Fibroblast of skin of left quadriceps (primary cell): ENCODE results near the gene OVCA2.
"Not testable (repeated sequence)": the region's sequence is repeated elsewhere in the genome, so short reads cannot be mapped to it uniquely, and the experiment has no call there.

Experiments
- DNase-seq, 2 experiments: peaks; one replicate each; pipeline ENCODE4 v3.0.0-alpha.2; 2013; ENCODE audit warnings: low read depth in 2 of 2

The OVCA2 gene

DNA sequence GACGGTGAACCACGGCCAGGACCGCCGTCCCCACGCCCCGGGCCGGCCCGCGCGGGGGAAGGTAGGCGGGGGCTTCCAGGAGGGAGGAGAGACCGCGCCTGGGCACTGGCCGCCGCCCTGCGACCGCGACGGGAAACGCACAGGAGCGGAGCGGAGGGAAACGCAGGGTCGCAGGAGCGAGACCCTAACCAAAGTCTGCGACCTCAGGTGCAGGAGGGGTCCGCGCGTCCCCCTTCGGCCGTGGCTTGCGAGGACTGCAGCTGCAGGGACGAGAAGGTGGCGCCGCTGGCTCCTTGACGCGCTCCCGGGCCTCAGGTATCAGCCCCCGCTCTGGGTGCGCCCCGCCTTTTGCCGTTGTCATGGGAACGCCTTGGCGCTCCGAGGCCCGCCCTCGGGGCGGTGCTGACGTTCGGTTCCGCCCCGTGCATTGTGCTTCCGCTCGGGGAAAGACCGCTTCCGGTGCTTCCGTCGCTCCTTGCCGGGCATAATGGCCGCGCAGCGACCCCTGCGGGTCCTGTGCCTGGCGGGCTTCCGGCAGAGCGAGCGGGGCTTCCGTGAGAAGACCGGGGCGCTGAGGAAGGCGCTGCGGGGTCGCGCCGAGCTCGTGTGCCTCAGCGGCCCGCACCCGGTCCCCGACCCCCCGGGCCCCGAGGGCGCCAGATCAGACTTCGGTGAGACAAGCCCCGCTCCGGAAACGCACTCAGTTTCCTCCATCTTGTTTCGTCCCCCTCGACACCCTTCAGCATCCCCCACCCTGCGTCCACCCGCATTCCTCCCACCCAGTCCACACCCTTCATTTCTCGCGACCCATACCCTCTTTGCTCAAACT lies at the start of gene OVCA2:
OVCA2 (plus strand) TSS at position 462 of the 829 bp plus-strand sequence; CDS start at position 488, 26 bp downstream.
- DNase-seq, result peak; percentile 85 to 88

- DNase-seq, result no peak
These were observed 49.3 kb upstream of the OVCA2 start for GRCh38 chr17:1992541-1992940.

DNA sequence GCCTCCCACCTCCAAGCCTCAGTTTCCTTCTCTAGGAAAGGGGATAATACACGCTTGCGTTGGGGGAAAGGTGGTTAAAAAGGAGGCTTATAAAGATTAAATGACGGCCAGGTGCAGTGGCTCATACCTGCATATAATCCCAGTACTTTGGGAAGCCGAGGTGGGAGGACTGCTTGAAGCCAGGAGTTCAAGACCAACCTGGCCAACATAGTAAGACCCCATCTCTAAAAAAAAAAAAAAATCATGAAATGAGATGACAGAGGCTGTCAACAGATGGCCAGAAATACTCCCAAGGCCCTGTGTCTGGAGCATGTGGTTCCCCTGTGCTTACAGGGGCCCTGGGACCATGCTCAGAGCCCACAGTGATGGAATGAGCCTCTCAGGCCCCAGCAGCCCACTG lies 47.1 kb upstream of the OVCA2 start:
- DNase-seq, result no peak

GRCh38 chr17:1995321-1995892 lies 46.4 kb upstream of the OVCA2 start:
- no peak for DNase-seq

DNA sequence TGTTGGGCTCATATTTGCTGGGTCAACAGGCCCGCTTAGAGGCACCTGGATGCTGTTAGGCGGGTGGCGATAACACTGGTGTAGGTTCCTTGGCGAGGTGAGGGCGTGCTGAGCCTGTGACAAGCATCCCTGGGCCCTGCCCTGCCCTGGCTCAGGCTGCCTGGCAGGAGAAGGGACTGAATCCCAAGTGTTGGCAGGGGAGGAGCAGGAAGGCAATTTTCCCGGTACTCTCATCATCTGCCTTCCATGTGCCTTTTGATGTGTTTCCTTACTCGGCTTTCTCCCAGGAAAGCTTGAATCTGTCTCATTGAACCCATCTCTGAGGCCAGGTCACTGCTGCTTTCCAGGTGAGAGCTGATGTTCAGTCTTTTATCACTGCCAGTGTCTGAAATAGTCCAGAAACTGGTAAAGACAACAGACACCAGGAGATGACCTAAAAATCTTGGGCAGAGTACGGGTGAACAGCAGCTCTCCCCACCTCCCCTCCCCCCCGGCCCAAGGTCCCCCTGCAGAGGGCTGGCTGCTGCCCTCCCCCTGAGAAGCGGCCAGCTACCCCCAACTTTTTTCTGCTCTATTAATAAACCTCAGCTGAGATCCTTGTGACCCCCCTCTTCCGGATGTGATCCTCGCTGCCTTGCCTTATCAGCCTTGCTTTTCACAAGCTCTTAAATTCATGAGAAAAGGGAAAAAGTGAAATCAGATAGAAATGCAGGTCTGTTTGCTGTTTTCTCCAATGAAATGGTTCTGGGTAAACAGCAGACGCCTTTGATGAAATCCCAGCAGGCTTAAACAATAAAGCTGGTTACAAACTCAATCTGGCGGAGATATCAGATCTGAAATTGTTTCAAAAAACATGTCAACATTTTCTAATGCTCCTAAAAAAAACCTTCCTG lies 45.7 kb upstream of the OVCA2 start:
- DNase-seq, result no peak

DNA sequence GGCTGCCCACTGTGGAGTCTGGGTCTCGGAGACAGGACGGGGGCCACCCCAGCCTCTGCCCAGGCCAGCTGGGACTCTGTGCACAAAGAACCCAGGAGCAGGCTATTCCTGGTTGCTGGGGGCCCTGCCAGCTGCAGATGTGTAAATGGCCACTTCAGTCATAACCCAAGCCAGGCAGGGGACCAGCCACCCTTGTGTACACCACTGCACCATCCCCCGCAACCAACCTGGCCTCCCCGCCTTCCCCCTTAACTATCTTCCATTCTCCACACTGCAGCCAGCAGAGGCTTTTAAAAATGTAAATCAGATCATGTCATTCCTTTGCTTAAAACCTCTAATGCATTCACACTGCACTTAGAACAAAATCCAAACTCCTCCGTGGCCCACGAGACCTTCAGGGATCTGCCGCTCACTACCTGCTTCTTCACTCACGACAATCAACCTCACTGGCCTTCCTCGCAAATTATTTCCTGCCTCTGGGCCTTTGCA lies 45.0 kb upstream of the OVCA2 start:
- DNase-seq, result no peak

DNA sequence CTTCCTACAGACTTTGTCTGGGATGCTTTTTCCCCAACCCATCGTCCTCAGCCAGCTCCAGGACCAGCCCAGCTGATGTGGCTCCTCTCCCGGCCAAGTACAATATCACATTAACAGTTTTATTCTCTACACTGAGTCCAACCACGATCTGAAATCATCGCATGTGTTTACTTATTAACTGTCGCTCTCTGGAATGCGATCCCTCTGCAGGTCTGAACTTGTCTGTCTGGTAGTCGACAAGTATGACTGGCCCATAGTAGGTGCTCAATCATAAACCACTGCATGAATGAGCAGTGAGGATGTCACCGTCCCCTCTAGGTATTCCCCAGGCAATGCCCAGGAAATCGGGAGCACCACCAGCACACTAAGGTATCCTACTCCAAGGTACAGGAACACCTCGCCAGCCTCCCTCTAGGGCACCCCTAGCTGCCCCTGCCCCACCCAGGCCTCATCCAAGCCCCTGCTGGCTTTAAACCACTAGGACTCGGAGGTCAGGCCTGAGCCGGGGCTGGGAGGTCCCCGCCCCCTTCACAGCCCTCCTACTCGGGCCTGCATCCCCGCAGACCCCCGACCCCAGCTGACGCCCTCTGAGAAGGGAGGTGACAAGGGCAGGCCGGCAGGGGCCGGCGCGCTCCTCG lies 44.4 kb upstream of the OVCA2 start:
- no peak for DNase-seq

- no peak for DNase-seq
These were observed 43.7 kb upstream of the OVCA2 start for GRCh38 chr17:1997927-1998742.

DNA sequence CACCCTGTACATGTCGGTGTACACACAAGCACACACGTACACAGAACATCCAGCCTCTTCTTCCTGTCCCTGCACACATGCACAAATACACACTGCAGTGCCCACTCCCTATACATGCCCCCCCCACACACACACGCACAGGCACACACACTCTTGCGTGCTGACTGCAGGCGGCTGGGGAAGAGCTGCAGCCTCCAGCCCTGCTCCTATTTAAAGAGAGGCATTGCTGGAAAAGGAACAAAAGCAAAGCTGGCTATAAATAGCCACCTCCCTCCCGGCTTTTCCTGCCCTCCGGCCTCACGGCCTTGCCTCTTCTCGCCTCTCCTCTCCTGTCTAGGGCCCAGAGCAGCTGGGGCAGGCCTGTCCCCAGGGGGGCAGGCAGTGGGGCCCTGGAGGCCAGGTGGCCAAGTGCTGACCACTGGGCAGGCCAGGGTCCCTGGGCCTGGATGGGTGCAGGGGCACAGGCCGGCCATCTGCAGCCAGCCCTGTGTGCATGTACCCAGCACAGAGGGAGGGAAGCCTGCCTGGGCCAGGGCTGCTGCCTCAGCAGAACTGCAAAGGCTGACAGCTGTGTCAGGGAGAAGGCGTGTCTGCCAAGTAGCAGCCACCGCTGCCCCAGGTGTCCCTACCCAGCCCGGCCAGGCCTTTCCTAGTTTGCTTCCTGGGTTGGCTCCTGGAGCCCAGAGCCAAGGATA lies 42.1 kb upstream of the OVCA2 start:
- no peak for DNase-seq

- no peak for DNase-seq
These were observed 39.0 kb upstream of the OVCA2 start for GRCh38 chr17:2002767-2003329.

DNA sequence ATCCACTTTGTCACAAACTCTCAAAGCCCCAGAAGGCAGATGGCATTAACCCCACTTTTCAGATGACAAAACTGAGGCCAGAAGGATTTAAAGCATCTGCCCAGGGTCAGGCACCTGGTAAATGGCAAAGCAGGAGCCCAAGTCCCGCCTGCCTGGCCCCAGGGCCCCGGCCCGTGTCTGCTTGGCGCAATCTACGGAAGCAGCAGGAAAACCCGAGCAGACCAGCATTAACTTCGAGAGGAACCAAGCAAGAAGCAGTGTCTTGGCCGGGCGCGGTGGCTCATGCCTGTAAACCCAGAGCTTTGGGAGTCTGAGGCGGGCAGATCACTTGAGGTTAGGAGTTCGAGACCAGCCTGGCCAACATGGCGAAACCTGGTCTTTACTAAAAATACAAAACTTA lies 38.3 kb upstream of the OVCA2 start:
- DNase-seq, result no peak

DNA sequence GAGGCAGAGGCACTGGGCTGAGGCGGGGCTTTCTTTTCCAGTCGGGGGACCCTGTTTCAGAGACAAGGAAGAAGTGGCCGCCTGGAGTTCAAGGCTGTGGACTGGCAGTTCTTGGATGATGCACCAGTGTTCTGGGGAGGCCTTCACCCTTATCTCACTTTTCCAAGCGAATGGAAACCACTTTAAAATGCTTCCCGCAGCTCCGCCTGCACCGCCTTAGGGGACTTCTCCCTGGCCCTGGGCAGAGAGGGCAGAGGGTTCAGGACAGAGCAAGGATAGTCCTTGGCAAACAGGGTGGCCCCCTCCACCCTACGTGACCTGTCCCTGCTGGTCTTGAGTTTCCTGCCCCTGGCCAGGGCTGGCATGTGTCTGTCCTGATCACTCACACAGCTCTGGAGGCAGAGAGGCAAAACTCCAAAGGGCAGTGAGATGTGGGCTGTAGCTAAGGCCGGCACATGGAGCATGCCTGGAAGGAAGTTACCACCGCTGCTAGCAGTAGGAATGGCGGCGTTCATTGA lies 37.3 kb upstream of the OVCA2 start:
- no peak for DNase-seq

GRCh38 chr17:2008332-2009126 lies 33.3 kb upstream of the OVCA2 start:
- DNase-seq, result no peak

DNA sequence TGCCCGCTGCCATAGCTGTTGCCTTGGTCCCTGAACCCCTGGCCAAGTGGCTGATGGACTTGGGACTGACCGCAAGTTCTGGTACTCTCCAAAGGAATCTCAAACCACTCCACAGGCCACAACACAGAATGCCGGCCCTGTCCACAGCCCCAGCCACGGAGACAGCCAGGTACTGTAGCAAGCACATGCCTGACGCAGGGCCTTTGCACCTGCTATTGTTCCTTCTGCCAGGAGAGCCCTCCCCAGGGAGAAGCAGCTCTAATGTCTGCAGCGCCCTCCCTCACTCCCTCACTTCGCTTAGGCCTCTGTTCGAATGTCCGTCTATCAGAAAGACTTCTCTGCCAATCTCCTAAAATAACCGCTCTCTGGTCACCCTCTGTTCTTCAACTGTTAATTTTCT lies 32.1 kb upstream of the OVCA2 start:
- no peak for DNase-seq

DNA sequence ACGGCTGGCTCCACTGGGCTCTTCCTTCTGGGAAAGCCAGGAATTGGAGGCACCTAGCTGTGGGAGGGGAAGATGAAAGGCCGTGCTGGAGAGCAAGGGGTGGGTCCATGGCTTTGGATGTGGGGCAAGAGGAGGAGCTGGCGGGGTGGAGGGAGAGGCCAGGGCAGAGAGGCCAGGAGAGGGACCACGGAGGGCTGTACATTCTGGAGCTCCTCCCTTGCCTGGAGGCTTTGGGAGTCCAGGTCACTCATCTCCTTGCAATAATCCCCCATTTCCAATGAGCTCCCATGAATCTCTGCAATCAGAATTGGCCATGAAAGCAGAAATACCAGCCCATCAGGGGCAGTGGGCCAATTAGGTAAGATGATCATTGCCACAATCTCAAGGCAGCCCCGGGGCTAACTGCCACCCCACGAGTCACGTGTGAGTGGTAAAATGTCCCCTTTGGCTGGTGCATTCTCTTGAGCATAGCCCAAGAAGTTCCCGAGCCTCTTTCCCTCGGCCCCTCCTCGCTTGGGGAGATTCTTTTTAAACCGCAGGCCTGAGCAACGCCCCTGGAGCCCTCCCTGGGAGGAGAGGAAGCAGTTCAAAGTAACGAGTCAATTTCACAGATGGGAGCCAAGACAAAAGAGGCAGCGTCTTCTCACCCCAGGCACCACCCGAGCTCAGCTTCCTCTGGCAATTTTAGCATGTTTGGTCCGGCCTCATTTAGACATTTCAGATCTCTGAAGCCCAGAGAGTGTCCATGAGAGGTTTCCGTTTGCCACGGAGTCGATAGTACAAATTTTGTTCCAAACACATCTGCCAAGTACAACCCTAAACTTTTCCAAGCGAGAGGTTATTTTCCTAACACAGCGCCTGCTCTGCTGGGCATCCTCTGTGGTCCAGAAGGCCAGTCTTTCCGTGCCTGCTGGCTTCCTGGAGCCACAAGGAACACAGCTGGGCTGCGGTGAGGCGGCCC lies 30.1 kb upstream of the OVCA2 start:
- DNase-seq, result peak in 1 of 2 experiments; percentile 31

DNA sequence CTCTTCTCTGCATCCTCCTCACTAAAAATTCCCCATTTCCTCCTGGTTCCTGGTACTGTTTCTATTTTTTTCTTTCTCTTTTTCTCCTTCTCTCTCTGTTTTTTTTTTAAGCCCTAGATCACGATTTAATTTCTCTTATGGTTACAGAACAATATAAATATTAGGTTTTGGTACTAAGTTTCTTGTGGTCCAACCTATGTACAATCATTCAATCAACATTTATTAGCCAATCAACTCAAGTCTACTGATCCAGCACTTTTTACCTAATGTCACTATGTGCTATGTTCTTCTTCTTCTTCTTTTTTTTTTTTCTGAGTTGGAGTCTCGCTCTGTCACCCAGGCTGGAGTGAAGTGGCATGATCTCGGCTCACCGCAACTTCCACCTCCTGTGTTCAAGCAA lies 29.3 kb upstream of the OVCA2 start:
- DNase-seq, result no peak

- DNase-seq, result not testable (repeated sequence)
These were observed 28.4 kb upstream of the OVCA2 start for GRCh38 chr17:2013220-2013993.
